SHP77 treated with DMSO at 0.1 percent for 48 hours (cell line): ENCODE data around the gene MKS1.

ENCODE experiments used
- DNase-seq: peaks from one replicate; lab custom pipeline; 2025; lab: John Stamatoyannopoulos, UW

The MKS1 gene

GRCh38 chr17:58244963-58245362, 25.9 kb upstream of the MKS1 start:
- DNase-seq: no peak

GRCh38 chr17:58242171-58242784, 23.2 kb upstream of the MKS1 start:
- DNase-seq: no peak

- no peak for DNase-seq
Observed at GRCh38 chr17:58239987-58240386, 20.9 kb upstream of the MKS1 start.

GRCh38 chr17:58238147-58238634, 19.1 kb upstream of the MKS1 start, which contains the start of gene LPO:
TSS of gene LPO (plus strand) at chr17:58238584. CDS start at chr17:58242980, 4,396 bp downstream.
- DNase-seq: no peak

GRCh38 chr17:58236394-58236793, 17.3 kb upstream of the MKS1 start:
- DNase-seq: no peak

GRCh38 chr17:58235821-58236220, 16.8 kb upstream of the MKS1 start:
- no peak for DNase-seq

- no peak for DNase-seq
Observed at GRCh38 chr17:58234512-58234911, 15.5 kb upstream of the MKS1 start.

- DNase-seq: no peak
Observed at GRCh38 chr17:58233543-58233942, 14.5 kb upstream of the MKS1 start.

- no peak for DNase-seq
Observed at GRCh38 chr17:58232707-58233156, 13.7 kb upstream of the MKS1 start.

- no peak for DNase-seq
Observed at GRCh38 chr17:58231641-58232040, 12.6 kb upstream of the MKS1 start.

GRCh38 chr17:58229881-58230280, 10.8 kb upstream of the MKS1 start:
- DNase-seq: no peak

GRCh38 chr17:58229384-58229783, 10.3 kb upstream of the MKS1 start:
- no peak for DNase-seq

- no peak for DNase-seq
Observed at GRCh38 chr17:58228679-58229078, 9.6 kb upstream of the MKS1 start.

- no peak for DNase-seq
Observed at GRCh38 chr17:58227733-58228132, 8.7 kb upstream of the MKS1 start.

- no peak for DNase-seq
Observed at GRCh38 chr17:58224315-58224714, 5.3 kb upstream of the MKS1 start.

- no peak for DNase-seq
Observed at GRCh38 chr17:58219789-58220183, 731 bp upstream of the MKS1 start.

- no peak for DNase-seq
Observed at GRCh38 chr17:58217766-58218165, 1.3 kb downstream of the MKS1 start.

- no peak for DNase-seq
Observed at GRCh38 chr17:58215685-58216084, 3.4 kb downstream of the MKS1 start.

- no peak for DNase-seq
Observed at GRCh38 chr17:58210922-58211321, 8.1 kb downstream of the MKS1 start.

- DNase-seq: no peak
Observed at GRCh38 chr17:58208344-58208743, 10.7 kb downstream of the MKS1 start.

- no peak for DNase-seq
Observed at GRCh38 chr17:58207451-58207850, 11.6 kb downstream of the MKS1 start.

- DNase-seq: no peak
Observed at GRCh38 chr17:58205936-58206335, 13.1 kb downstream of the MKS1 start.

GRCh38 chr17:58204796-58205195, 14.3 kb downstream of the MKS1 start:
- DNase-seq: no peak

- DNase-seq: no peak
Observed at GRCh38 chr17:58202859-58203258, 16.2 kb downstream of the MKS1 start.
